Adipocyte (in vitro differentiated cells): ENCODE data around the gene PDZRN4.

Experiments used
- DNase-seq: peaks from one replicate; pipeline ENCODE4 v3.0.0-alpha.2; 2015; ENCODE audit warnings: low read depth
- H3K27me3 ChIP-seq: replicated peaks from 2 replicates; pipeline ENCODE4 v1.7.0; 2013; ENCODE audit warnings: mild to moderate bottlenecking, low read length, moderate library complexity; ENCODE audit not compliant: control insufficient read depth, insufficient read depth
- H3K36me3 ChIP-seq: 2 replicates; pipeline ENCODE4 v1.7.0; 2013; ENCODE audit warnings: low read length, mild to moderate bottlenecking, moderate library complexity; ENCODE audit not compliant: control insufficient read depth, insufficient read depth, severe bottlenecking
- H3K4me1 ChIP-seq: 2 replicates; pipeline ENCODE4 v1.7.0; 2013; ENCODE audit warnings: mild to moderate bottlenecking, low read length, moderate library complexity; ENCODE audit not compliant: control insufficient read depth, insufficient read depth
- H3K4me3 ChIP-seq: 2 replicates; pipeline ENCODE4 v1.7.0; 2013; ENCODE audit warnings: mild to moderate bottlenecking, low read length, moderate library complexity
- H3K9ac ChIP-seq: 2 replicates; pipeline ENCODE4 v1.7.0; 2013; ENCODE audit warnings: mild to moderate bottlenecking, low read length, moderate library complexity
- H3K9me3 ChIP-seq: 2 replicates; pipeline ENCODE4 v1.7.0; 2013; ENCODE audit warnings: mild to moderate bottlenecking, low read length, moderate library complexity; ENCODE audit not compliant: control insufficient read depth

PDZRN4 gene

GRCh38 chr12:41364211-41364610 is 176.1 kb downstream of the PDZRN4 start:
- Histone ChIP-seq H3K4me1 (no peaks in the 10 kb centered on the region), H3K9ac (no peak overlapping the region), H3K27me3 (no peaks in the 10 kb centered on the region), H3K9me3 (peaks cover 7% of the 10 kb centered on the region), H3K4me3 (no peak overlapping the region), H3K36me3 (no peaks in the 10 kb centered on the region)
- DNase-seq = no peak

- H3K9me3 ChIP-seq = peaks cover 7% of the 10 kb centered on the region
- no peaks in the 10 kb centered on the region for H3K36me3 ChIP-seq
- no peak overlapping the region for H3K9ac ChIP-seq
- H3K4me1 ChIP-seq = no peaks in the 10 kb centered on the region
- H3K4me3 ChIP-seq = no peak overlapping the region
- no peak for DNase-seq
- no peaks in the 10 kb centered on the region for H3K27me3 ChIP-seq
Observed at GRCh38 chr12:41365653-41366171, 177.6 kb downstream of the PDZRN4 start.

- H3K4me1 ChIP-seq = no peaks in the 10 kb centered on the region
- H3K4me3 ChIP-seq = no peak overlapping the region
- no peaks in the 10 kb centered on the region for H3K27me3 ChIP-seq
- peaks cover 7% of the 10 kb centered on the region for H3K9me3 ChIP-seq
- DNase-seq = no peak
- H3K9ac ChIP-seq = no peak overlapping the region
- H3K36me3 ChIP-seq = no peaks in the 10 kb centered on the region
Observed at GRCh38 chr12:41367726-41368405, 179.7 kb downstream of the PDZRN4 start.

GRCh38 chr12:41380878-41381277 is 192.8 kb downstream of the PDZRN4 start:
- Histone ChIP-seq H3K36me3 (no peaks in the 10 kb centered on the region), H3K9me3 (peaks cover 9% of the 10 kb centered on the region), H3K9ac (no peak overlapping the region), H3K4me1 (no peaks in the 10 kb centered on the region), H3K27me3 (no peaks in the 10 kb centered on the region), H3K4me3 (no peak overlapping the region)
- DNase-seq = no peak

GRCh38 chr12:41402801-41403200 is 214.7 kb downstream of the PDZRN4 start:
- H3K36me3 ChIP-seq = no peaks in the 10 kb centered on the region
- no peak overlapping the region for H3K9ac ChIP-seq
- H3K9me3 ChIP-seq = peaks cover 5% of the 10 kb centered on the region
- DNase-seq = no peak
- H3K4me3 ChIP-seq = no peak overlapping the region
- H3K4me1 ChIP-seq = no peaks in the 10 kb centered on the region
- no peaks in the 10 kb centered on the region for H3K27me3 ChIP-seq

GRCh38 chr12:41407232-41407799 is 219.2 kb downstream of the PDZRN4 start:
- Histone ChIP-seq H3K9ac (no peak overlapping the region), H3K4me1 (no peaks in the 10 kb centered on the region), H3K4me3 (no peak overlapping the region), H3K36me3 (no peaks in the 10 kb centered on the region), H3K9me3 (peaks cover 5% of the 10 kb centered on the region), H3K27me3 (no peaks in the 10 kb centered on the region)
- DNase-seq = no peak

- Histone ChIP-seq H3K27me3 (no peaks in the 10 kb centered on the region), H3K4me1 (no peaks in the 10 kb centered on the region), H3K9ac (no peak overlapping the region), H3K36me3 (no peaks in the 10 kb centered on the region), H3K4me3 (no peak overlapping the region), H3K9me3 (peaks cover 5% of the 10 kb centered on the region)
- no peak for DNase-seq
Observed at GRCh38 chr12:41409628-41410027, 221.5 kb downstream of the PDZRN4 start.

GRCh38 chr12:41418586-41418985 is 230.5 kb downstream of the PDZRN4 start:
- no peaks in the 10 kb centered on the region for H3K9me3 ChIP-seq
- no peaks in the 10 kb centered on the region for H3K4me1 ChIP-seq
- no peak overlapping the region for H3K4me3 ChIP-seq
- no peak for DNase-seq
- H3K36me3 ChIP-seq = no peaks in the 10 kb centered on the region
- no peak overlapping the region for H3K9ac ChIP-seq
- no peaks in the 10 kb centered on the region for H3K27me3 ChIP-seq

- H3K4me3 ChIP-seq = no peak overlapping the region
- H3K27me3 ChIP-seq = no peaks in the 10 kb centered on the region
- no peaks in the 10 kb centered on the region for H3K4me1 ChIP-seq
- H3K36me3 ChIP-seq = no peaks in the 10 kb centered on the region
- no peak overlapping the region for H3K9ac ChIP-seq
- H3K9me3 ChIP-seq = no peaks in the 10 kb centered on the region
- DNase-seq = no peak
Observed at GRCh38 chr12:41419131-41419893, 231.2 kb downstream of the PDZRN4 start.

- H3K4me3 ChIP-seq = no peak overlapping the region
- DNase-seq = no peak
- H3K9me3 ChIP-seq = no peaks in the 10 kb centered on the region
- no peak overlapping the region for H3K9ac ChIP-seq
- no peaks in the 10 kb centered on the region for H3K36me3 ChIP-seq
- H3K4me1 ChIP-seq = no peaks in the 10 kb centered on the region
- H3K27me3 ChIP-seq = no peaks in the 10 kb centered on the region
Observed at GRCh38 chr12:41424651-41425050, 236.5 kb downstream of the PDZRN4 start.

- no peak overlapping the region for H3K9ac ChIP-seq
- DNase-seq = no peak
- no peaks in the 10 kb centered on the region for H3K27me3 ChIP-seq
- H3K36me3 ChIP-seq = no peaks in the 10 kb centered on the region
- no peak overlapping the region for H3K4me3 ChIP-seq
- H3K4me1 ChIP-seq = no peaks in the 10 kb centered on the region
- H3K9me3 ChIP-seq = no peaks in the 10 kb centered on the region
Observed at GRCh38 chr12:41433460-41433859, 245.3 kb downstream of the PDZRN4 start.
